H1 (cell line): Measurements from ENCODE around the gene NDUFA8. TPM values are rescaled to one million over a fixed set of nuclear protein-coding genes. Genes with fewer than 3 reads are reported as not detected.

Experiments used
- CTCF ChIA-PET: fragments of 300-600 bp; sonication (Branson Sonifier 250); formaldehyde crosslinking; loops from one replicate; lab custom pipeline; 2021; ENCODE audit not compliant: partially characterized antibody; lab: Charles Lee
- POLR2A ChIA-PET: fragments of 300-600 bp; sonication (Branson Sonifier 250); formaldehyde crosslinking; loops from one replicate; lab custom pipeline; 2021; ENCODE audit warnings: inconsistent platforms; ENCODE audit not compliant: partially characterized antibody; lab: Charles Lee
- DNase-seq, 2 experiments: peaks; one replicate each; pipeline versions ENCODE4 v3.0.0 to v3.0.0-alpha.2; 2010 to 2022; ENCODE audit warnings: low spot score in 2 of 2, low read depth in 1 of 2, mixed read lengths in 1 of 2
- FAIRE-seq: peaks from 2 replicates; lab custom pipeline; 2011; peaks lifted over from hg19 to GRCh38; lab: Jason Lieb, UNC
- H2AFZ ChIP-seq: 2 replicates; pipeline ENCODE4 v1.8.1; 2012; ENCODE audit warnings: low read length, inconsistent platforms
- H2AK5ac ChIP-seq: 2 replicates; pipeline ENCODE4 v1.6.1; 2013; ENCODE audit warnings: low read depth, low read length
- H2BK120ac ChIP-seq: replicated peaks from 2 replicates; pipeline ENCODE3; 2013; ENCODE audit warnings: low read depth, low read length, inconsistent platforms
- H2BK12ac ChIP-seq: 2 replicates; pipeline ENCODE4 v1.6.1; 2013; ENCODE audit warnings: low read depth, low read length
- H2BK15ac ChIP-seq: 2 replicates; pipeline ENCODE4 v1.6.1; 2013; ENCODE audit warnings: low read length
- H2BK20ac ChIP-seq: 2 replicates; pipeline ENCODE4 v1.6.1; 2013; ENCODE audit warnings: low read length
- H2BK5ac ChIP-seq: 2 replicates; pipeline ENCODE4 v1.6.1; 2013; ENCODE audit warnings: low read depth, low read length
- H3K14ac ChIP-seq: 2 replicates; pipeline ENCODE4 v1.6.1; 2013; ENCODE audit warnings: inconsistent platforms; ENCODE audit not compliant: insufficient read length
- H3K18ac ChIP-seq: 2 replicates; pipeline ENCODE4 v1.6.1; 2013; ENCODE audit warnings: low read length; ENCODE audit errors: extremely low read depth
- H3K23ac ChIP-seq: 2 replicates; pipeline ENCODE4 v1.6.1; 2013; ENCODE audit warnings: inconsistent platforms; ENCODE audit not compliant: insufficient read length
- H3K23me2 ChIP-seq: 2 replicates; pipeline ENCODE4 v1.6.1; 2013; ENCODE audit warnings: low read depth, low read length
- H3K27ac ChIP-seq: 2 replicates; pipeline ENCODE4 v1.6.1; 2011; ENCODE audit warnings: low read depth, low read length, inconsistent platforms
- H3K27me3 ChIP-seq, 4 experiments: replicated peaks in 1 of 4; 1 replicate in 1 of 4; 2 replicates in 3 of 4; pipeline versions ENCODE4 v1.6.1 to v1.8.1; 2011 to 2013; ENCODE audit warnings: low read length in 3 of 4, mild to moderate bottlenecking in 3 of 4, inconsistent platforms in 2 of 4, mixed read lengths in 2 of 4, moderate library complexity in 1 of 4; ENCODE audit not compliant: control insufficient read depth in 3 of 4, insufficient read depth in 3 of 4; ENCODE audit errors: extremely low read depth in 1 of 4
- H3K36me3 ChIP-seq, 4 experiments: 2 replicates each; pipeline versions ENCODE4 v1.6.1 to v1.8.1; 2011 to 2013; ENCODE audit warnings: mild to moderate bottlenecking in 4 of 4, low read length in 3 of 4, moderate library complexity in 2 of 4, control low read depth in 1 of 4, inconsistent platforms in 1 of 4; ENCODE audit not compliant: insufficient read depth in 4 of 4, control insufficient read depth in 2 of 4
- H3K4ac ChIP-seq: replicated peaks from 2 replicates; pipeline ENCODE3; 2013; ENCODE audit warnings: low read length, low read depth, mixed read lengths, inconsistent platforms; ENCODE audit not compliant: insufficient read length
- H3K4me1 ChIP-seq, 4 experiments: replicated peaks in 1 of 4; 1 replicate in 1 of 4; 2 replicates in 3 of 4; pipeline versions ENCODE4 v1.6.1 to v1.8.1; 2011 to 2013; ENCODE audit warnings: low read length in 3 of 4, inconsistent platforms in 2 of 4, mixed read lengths in 1 of 4; ENCODE audit not compliant: insufficient read depth in 4 of 4, control insufficient read depth in 3 of 4
- H3K4me2 ChIP-seq, 2 experiments: 2 replicates each; pipeline versions ENCODE4 v1.6.1 to v1.8.1; 2011 to 2013; ENCODE audit warnings: low read depth in 2 of 2, low read length in 2 of 2, control low read depth in 1 of 2, inconsistent platforms in 1 of 2, mild to moderate bottlenecking in 1 of 2; ENCODE audit not compliant: insufficient read depth in 1 of 2
- H3K4me3 ChIP-seq, 4 experiments: fragments of 200-600, 300-600 bp in 1 of 4; sonication (generic), shearing (Covaris generic), sonication (Bioruptor Twin) in 1 of 4; 2 replicates each; pipeline versions ENCODE4 v1.5.1 to v1.8.1; 2011 to 2016; ENCODE audit warnings: low read length in 4 of 4, low read depth in 3 of 4, control low read depth in 2 of 4, inconsistent platforms in 2 of 4, mild to moderate bottlenecking in 2 of 4, mixed read lengths in 1 of 4, moderate library complexity in 1 of 4; ENCODE audit not compliant: insufficient read depth in 2 of 4; ENCODE audit errors: extremely low read depth in 1 of 4
- H3K56ac ChIP-seq: replicated peaks from 2 replicates; pipeline ENCODE3; 2013; ENCODE audit warnings: low read depth, mild to moderate bottlenecking, mixed read lengths, low read length, inconsistent platforms; ENCODE audit not compliant: insufficient read length
- H3K79me1 ChIP-seq: 2 replicates; pipeline ENCODE4 v1.6.1; 2013; ENCODE audit warnings: low read depth, low read length, control low read depth
- H3K79me2 ChIP-seq, 2 experiments: 2 replicates each; pipeline versions ENCODE4 v1.6.1 to v1.8.1; 2012 to 2013; ENCODE audit warnings: low read length in 2 of 2, mild to moderate bottlenecking in 2 of 2, inconsistent platforms in 1 of 2; ENCODE audit not compliant: insufficient read depth in 2 of 2, control insufficient read depth in 1 of 2
- H3K9ac ChIP-seq, 4 experiments: replicated peaks in 1 of 4; 1 replicate in 1 of 4; 2 replicates in 3 of 4; pipeline versions ENCODE4 v1.6.1 to v1.8.1; 2011 to 2013; ENCODE audit warnings: low read depth in 3 of 4, low read length in 3 of 4, control low read depth in 2 of 4, mild to moderate bottlenecking in 2 of 4, moderate library complexity in 2 of 4, inconsistent platforms in 1 of 4; ENCODE audit errors: extremely low read depth in 1 of 4
- H3K9me3 ChIP-seq, 2 experiments: 2 replicates each; pipeline versions ENCODE4 v1.6.1 to v1.8.1; 2012 to 2013; ENCODE audit warnings: mild to moderate bottlenecking in 2 of 2, moderate library complexity in 2 of 2, control low read depth in 1 of 2, inconsistent platforms in 1 of 2, low read depth in 1 of 2, low read length in 1 of 2, mixed read lengths in 1 of 2; ENCODE audit not compliant: insufficient read depth in 2 of 2
- H4K20me1 ChIP-seq, 2 experiments: replicated peaks in 1 of 2; 2 replicates each; pipeline versions ENCODE3 to v1.8.1; 2011 to 2013; ENCODE audit warnings: inconsistent platforms in 2 of 2, low read length in 2 of 2, mild to moderate bottlenecking in 1 of 2; ENCODE audit not compliant: insufficient read depth in 2 of 2, control insufficient read depth in 1 of 2
- H4K5ac ChIP-seq: 2 replicates; pipeline ENCODE4 v1.6.1; 2013; ENCODE audit warnings: low read length, low read depth, mixed read lengths, inconsistent platforms; ENCODE audit not compliant: insufficient read length
- H4K8ac ChIP-seq: 2 replicates; pipeline ENCODE4 v1.8.0; 2013; ENCODE audit warnings: mild to moderate bottlenecking, moderate library complexity, low read length, inconsistent platforms; ENCODE audit not compliant: insufficient read depth; ENCODE audit errors: extremely low read depth
- H4K91ac ChIP-seq: replicated peaks from 2 replicates; pipeline ENCODE3; 2013; ENCODE audit warnings: low read length, mixed read lengths, inconsistent platforms; ENCODE audit not compliant: insufficient read length
- MAFK ChIP-seq: IDR thresholded peaks from 2 replicates; pipeline ENCODE4 v1.6.1; 2012; ENCODE audit warnings: low read depth, mild to moderate bottlenecking, improper control_type of control experiment, low read length
- NRF1 ChIP-seq: IDR thresholded peaks from 2 replicates; pipeline ENCODE4 v1.6.1; 2011; ENCODE audit warnings: mild to moderate bottlenecking, low read depth, low read length, improper control_type of control experiment
- PHF8 ChIP-seq: fragments of 200-600 bp; sonication (generic); conservative IDR thresholded peaks from 2 replicates; pipeline ENCODE4 v1.7.1; 2012; ENCODE audit warnings: low read depth, mild to moderate bottlenecking, inconsistent platforms, low read length, moderate library complexity
- POLR2AphosphoS5 ChIP-seq: IDR thresholded peaks from 2 replicates; pipeline ENCODE4 v1.6.1; 2011; ENCODE audit warnings: low read depth, low read length
- RFX5 ChIP-seq: IDR thresholded peaks from 2 replicates; pipeline ENCODE4 v1.6.1; 2011; ENCODE audit warnings: low read depth, low read length, improper control_type of control experiment, borderline replicate concordance
- SP4 ChIP-seq: IDR thresholded peaks from 2 replicates; pipeline ENCODE4 v1.6.1; 2012; ENCODE audit warnings: low read length, inconsistent platforms
- WGBS, 2 experiments: shearing (Covaris generic) in 1 of 2; methylation state at CpG; one replicate each; pipeline versions ENCODE4 v1.1.6 to v1.1.7; 2013 to 2015; ENCODE audit warnings: low lambda C conversion rate in 2 of 2, mixed read lengths in 2 of 2, inconsistent platforms in 1 of 2, low coverage in 1 of 2, missing lambda C conversion rate in 1 of 2; ENCODE audit not compliant: insufficient replicate concordance in 2 of 2, insufficient coverage in 1 of 2, insufficient read length in 1 of 2; ENCODE audit errors: extremely low coverage in 1 of 2, missing lambda C conversion rate in 1 of 2; 5-methylcytosine and 5-hydroxymethylcytosine counted together
- polyA plus RNA-seq, 7 experiments: library from polyadenylated mRNA; depleted of rRNA in 3 of 7; stranded (reverse) in 5 of 7; unstranded in 2 of 7; fragments of >200 nt in 5 of 7; fragments of 200-250 nt in 2 of 7; gene quantifications; 1 replicate in 5 of 7; 2 replicates in 1 of 7; 4 replicates in 1 of 7; pipeline versions ENCODE4 v1.2.1 to v1.2.3, GENCODE V29; 2011 to 2013; ENCODE audit warnings: missing spikeins in 2 of 7, mixed read lengths in 2 of 7
- total RNA-seq: library from RNA; stranded (reverse); fragmentation: NEBNext Ultra II Directional; extraction: Animal tissue kit (Norgen Biotek cat#: 25700); gene quantifications from 2 replicates; pipeline ENCODE4 v1.2.1, GENCODE V29; 2021

NDUFA8 gene
- total and polyA plus RNA-seq, 2 of the 8 experiments (the other 6 are each of a cell fraction or from before 2014, with no cell fraction given) = 61.0 to 73.8 TPM

- Histone ChIP-seq H3K9ac (no peak overlapping the region), H2BK12ac (no peak overlapping the region), H3K79me1 (no peaks in the 10 kb centered on the region), H2AFZ (no peak overlapping the region), H4K5ac (no peak overlapping the region), H3K27me3 (peaks cover 0 to 2% (median under 1%) of the 10 kb centered on the region in 4 experiments; a peak in 3 of 7 replicates), H3K23me2 (no peaks in the 10 kb centered on the region; the same call in 1 of the 2 replicates), H4K91ac (no peak overlapping the region), H3K18ac (no peak overlapping the region), H3K27ac (no peak overlapping the region), H3K14ac (no peak overlapping the region), H2AK5ac (no peak overlapping the region), H2BK5ac (no peak overlapping the region), H4K20me1 (no peaks in the 10 kb centered on the region), H3K4ac (no peak overlapping the region), H3K4me1 (peaks cover 0 to 3% (median under 1%) of the 10 kb centered on the region in 4 experiments; a peak in 4 of 7 replicates), H3K79me2 (no peaks in the 10 kb centered on the region), H3K36me3 (no peaks in the 10 kb centered on the region), H2BK120ac (no peak overlapping the region), H2BK15ac (no peak overlapping the region), H3K4me3 (no peak overlapping the region), H3K4me2 (no peak overlapping the region), H4K8ac (no peak overlapping the region), H3K23ac (no peak overlapping the region), H2BK20ac (no peak overlapping the region), H3K56ac (no peak overlapping the region), H3K9me3 (no peaks in the 10 kb centered on the region)
- DNase-seq (no peak), FAIRE-seq (no peak)
- WGBS, 2 experiments = 92% methylated on average over 1 of the region's 1 CpG; no CpG with 5 or more reads in 1 of the 2 experiments
- TF ChIP-seq PHF8 (no peak), POLR2AphosphoS5 (no peak), SP4 (no peak), RFX5 (no peak), NRF1 (no peak), MAFK (no peak)
- ChIA-PET CTCF (interaction anchor here (0.7 to 4.3 kb wide), 2 partner anchors 17 to 258 kb away, joined by 3 to 126 read pairs; no protein-coding TSS in a partner anchor), POLR2A (no interaction called here)
Measured at GRCh38 chr9:122103985-122104384, 55.6 kb downstream of the NDUFA8 start.
